ENCODE measurements around the gene SEMA5B.

- TF ChIP-seq YY1 (IDR thresholded peaks at IDR 0.05; ENCODE audit: insufficient read depth, insufficient read length) (no peak), ZNF274 (IDR thresholded peaks at IDR 0.05; ENCODE audit: low read depth, low read length) (no peak)
Measured at GRCh38 chr3:122984650-122985049, 42.9 kb downstream of the SEMA5B start.

Measured in NT2/D1 (cell line).